Gastroesophageal sphincter (tissue), 4 donors: ENCODE data around the gene RTL10. TPM values are rescaled to one million over a fixed set of nuclear protein-coding genes. Genes with fewer than 3 reads are reported as not detected.

Experiments
- ATAC-seq: fragments of 150-250 bp; one replicate; pipeline ENCODE4 v1.9.1; 2016; ENCODE audit warnings: mild to moderate bottlenecking, moderate library complexity
- H3K27ac ChIP-seq, 4 donors: fragments of 200-600 bp; sonication (generic) in 3 of 4; 1 replicate in 3 of 4; 2 replicates in 1 of 4; pipeline ENCODE4 v1.5.1; 2016 to 2019
- H3K27me3 ChIP-seq: fragments of 200-600 bp; sonication (generic); one replicate; pipeline ENCODE4 v1.5.1; 2019
- H3K36me3 ChIP-seq, 2 donors: fragments of 200-600 bp; sonication (generic); one replicate each; pipeline ENCODE4 v1.5.1; 2019; ENCODE audit warnings: control low read depth in 1 of 2
- H3K4me1 ChIP-seq, 3 donors: fragments of 200-600 bp; sonication (generic); 1 replicate in 2 of 3; 2 replicates in 1 of 3; pipeline ENCODE4 v1.5.1; 2016 to 2019; ENCODE audit warnings: control low read depth in 2 of 3
- H3K4me3 ChIP-seq, 2 donors: fragments of 200-600 bp; sonication (generic); one replicate each; pipeline ENCODE4 v1.5.1; 2019; ENCODE audit warnings: mild to moderate bottlenecking in 1 of 2, moderate library complexity in 1 of 2
- H3K9me3 ChIP-seq, 3 donors: fragments of 200-600 bp; sonication (generic); one replicate each; pipeline ENCODE4 v1.5.1; 2017 to 2019; ENCODE audit warnings: control low read depth in 2 of 3
- CTCF ChIP-seq, 4 experiments: fragments of 200-600 bp in 2 of 4; fragments of 450-650 bp in 2 of 4; sonication (generic) in 1 of 4; IDR thresholded peaks; one replicate each; pipeline ENCODE4 v1.5.1; 2017 to 2019; ENCODE audit warnings: antibody characterized with exemption in 4 of 4, mild to moderate bottlenecking in 2 of 4, moderate library complexity in 2 of 4
- EP300 ChIP-seq: sonication (generic); formaldehyde crosslinking; IDR thresholded peaks from one replicate; pipeline ENCODE4 v1.6.1; 2017; ENCODE audit warnings: antibody characterized with exemption, mild to moderate bottlenecking
- POLR2A ChIP-seq, 2 donors: fragments of 450-650 bp; IDR thresholded peaks; one replicate each; pipeline ENCODE4 v1.6.1; 2017; ENCODE audit warnings: antibody characterized with exemption in 2 of 2, mild to moderate bottlenecking in 2 of 2, moderate library complexity in 1 of 2
- POLR2AphosphoS5 ChIP-seq: sonication (generic); formaldehyde crosslinking; IDR thresholded peaks from one replicate; pipeline ENCODE4 v1.6.1; 2017; ENCODE audit warnings: antibody characterized with exemption
- WGBS, 2 donors: methylation state at CpG; one replicate each; pipeline ENCODE4 v1.1.5; 2018; ENCODE audit warnings: low coverage in 1 of 2; 5-methylcytosine and 5-hydroxymethylcytosine counted together
- total RNA-seq, 4 donors: library from RNA; depleted of rRNA; stranded (reverse); fragments of >200 nt; gene quantifications; one replicate each; pipeline ENCODE4 v1.1.0, GENCODE V29; 2016

RTL10 gene
- total RNA-seq, 4 donors from 2014 or later: 6.6 to 15.9 (median 10.4) TPM

GRCh38 chr22:19850763-19851109 lies 3.9 kb downstream of the RTL10 start:
- Histone ChIP-seq H3K4me3 (no peak overlapping the region), H3K27ac (no peak overlapping the region), H3K9me3 (no peaks in the 10 kb centered on the region), H3K36me3 (peaks cover 0 to 40% of the 10 kb centered on the region in 2 donors), H3K27me3 (no peaks in the 10 kb centered on the region), H3K4me1 (peaks cover 0 to 35% (median 12%) of the 10 kb centered on the region in 3 donors)
- 63 to 80% methylated on average over 2 to 5 of the region's 9 CpGs for WGBS, 2 donors
- no peak for ATAC-seq
- no peak for TF ChIP-seq CTCF (IDR thresholded peaks at IDR 0.05)

GRCh38 chr22:19849835-19850762 lies 4.6 kb downstream of the RTL10 start:
- ATAC-seq: no peak
- no peak overlapping the region for H3K4me3 ChIP-seq
- H3K9me3 ChIP-seq: no peaks in the 10 kb centered on the region
- peaks cover 0 to 31% (median 14%) of the 10 kb centered on the region in 3 donors for H3K4me1 ChIP-seq
- peaks cover 0 to 40% of the 10 kb centered on the region in 2 donors for H3K36me3 ChIP-seq
- WGBS, 2 donors: 75 to 82% methylated on average over 2 to 6 of the region's 9 CpGs
- no peak overlapping the region for H3K27ac ChIP-seq
- H3K27me3 ChIP-seq: no peaks in the 10 kb centered on the region
- no peak for TF ChIP-seq EP300
- TF ChIP-seq CTCF (IDR thresholded peaks at IDR 0.05): no peak
- TF ChIP-seq POLR2A (IDR thresholded peaks at IDR 0.05): no peak
- TF ChIP-seq POLR2AphosphoS5: no peak

GRCh38 chr22:19848298-19849224 lies 6.1 kb downstream of the RTL10 start:
- H3K27me3 ChIP-seq: no peaks in the 10 kb centered on the region
- peaks cover 0 to 40% of the 10 kb centered on the region in 2 donors for H3K36me3 ChIP-seq
- TF ChIP-seq CTCF (IDR thresholded peaks at IDR 0.05): no peak
- no peak for TF ChIP-seq POLR2AphosphoS5
- no peak for TF ChIP-seq POLR2A (IDR thresholded peaks at IDR 0.05)
- no peak for TF ChIP-seq EP300
- peaks cover 0 to 40% (median 12%) of the 10 kb centered on the region in 3 donors for H3K4me1 ChIP-seq
- 69 to 83% methylated on average over 1 to 3 of the region's 7 CpGs for WGBS, 2 donors
- H3K9me3 ChIP-seq: no peaks in the 10 kb centered on the region
- H3K4me3 ChIP-seq: no peak overlapping the region
- no peak overlapping the region for H3K27ac ChIP-seq
- ATAC-seq: no peak

GRCh38 chr22:19847345-19847632 lies 7.4 kb downstream of the RTL10 start:
- no peak for TF ChIP-seq CTCF (IDR thresholded peaks at IDR 0.05)
- TF ChIP-seq POLR2AphosphoS5: no peak
- TF ChIP-seq EP300: no peak
- no peak for TF ChIP-seq POLR2A (IDR thresholded peaks at IDR 0.05)
- Histone ChIP-seq H3K27ac (no peak overlapping the region), H3K27me3 (no peaks in the 10 kb centered on the region), H3K36me3 (peaks cover 0 to 37% of the 10 kb centered on the region in 2 donors), H3K4me1 (peaks cover 0 to 31% (median 3%) of the 10 kb centered on the region in 3 donors), H3K9me3 (no peaks in the 10 kb centered on the region), H3K4me3 (no peak overlapping the region)
- no peak for ATAC-seq
- WGBS, 2 donors: no CpG with 5 or more reads among the region's 2 CpGs
